A549 (cell line): ENCODE data around the gene USP22.

Experiments
- CHD2 ChIP-seq: fragments of 150-350 bp; IDR thresholded peaks from 2 replicates; pipeline ENCODE4 v1.6.1; 2014; ENCODE audit warnings: low read length; ENCODE audit not compliant: partially characterized antibody
- CHD4 ChIP-seq: fragments of 200-600 bp; sonication (generic); IDR thresholded peaks from 2 replicates; pipeline ENCODE4 v1.6.1; 2016; ENCODE audit warnings: antibody characterized with exemption, mild to moderate bottlenecking, borderline replicate concordance
- CTCF ChIP-seq: fragments of >200 bp; sonication (Bioruptor Twin); formaldehyde crosslinking; IDR thresholded peaks from 3 replicates; pipeline ENCODE4 v1.5.1; 2016
- E2F6 ChIP-seq: IDR thresholded peaks from 2 replicates; pipeline ENCODE4 v1.6.1; 2012; ENCODE audit warnings: low read depth, borderline replicate concordance
- EP300 ChIP-seq, 2 experiments: fragments of >200 bp; sonication (Bioruptor Twin); formaldehyde crosslinking; IDR thresholded peaks; 2 replicates in 1 of 2; 3 replicates in 1 of 2; pipeline ENCODE4 v1.6.1; 2016 to 2017
- JUN ChIP-seq, 2 experiments: fragments of >200 bp; sonication (Bioruptor Twin); formaldehyde crosslinking; IDR thresholded peaks; 2 replicates in 1 of 2; 3 replicates in 1 of 2; pipeline ENCODE4 v1.6.1; 2016 to 2017
- KDM5A ChIP-seq: fragments of 200-600 bp; sonication (generic); IDR thresholded peaks from 2 replicates; pipeline ENCODE4 v1.6.1; 2016; ENCODE audit warnings: antibody characterized with exemption, mild to moderate bottlenecking
- MYC ChIP-seq: IDR thresholded peaks from 2 replicates; pipeline ENCODE4 v1.6.1; 2012; ENCODE audit warnings: mild to moderate bottlenecking, inconsistent platforms, low read length, improper control_type of control experiment, borderline replicate concordance
- POLR2A ChIP-seq: IDR thresholded peaks from 2 replicates; pipeline ENCODE4 v1.6.1; 2012; ENCODE audit warnings: mild to moderate bottlenecking, low read length
- RCOR1 ChIP-seq: fragments of 150-350 bp; IDR thresholded peaks from 2 replicates; pipeline ENCODE4 v1.6.1; 2014; ENCODE audit warnings: antibody characterized with exemption, low read length, low read depth
- REST ChIP-seq: fragments of 200-600 bp; sonication (generic); IDR thresholded peaks from 2 replicates; pipeline ENCODE4 v1.6.1; 2016; ENCODE audit warnings: antibody characterized with exemption, mild to moderate bottlenecking, moderate library complexity
- ZFP36 ChIP-seq: fragments of 450-650 bp; IDR thresholded peaks from 2 replicates; pipeline ENCODE4 v1.6.1; 2014; ENCODE audit warnings: borderline replicate concordance; ENCODE audit not compliant: partially characterized antibody

GRCh38 chr17:20975566-20975965, 67.2 kb downstream of the USP22 start:
- no peak for TF ChIP-seq CTCF
- TF ChIP-seq EP300 (IDR thresholded peaks at IDR 0.05) = no peak
- no peak for TF ChIP-seq JUN (IDR thresholded peaks at IDR 0.05)
- TF ChIP-seq ZFP36 = no peak
- no peak for TF ChIP-seq KDM5A
- no peak for TF ChIP-seq CHD2
- TF ChIP-seq REST = no peak
- TF ChIP-seq E2F6 = no peak
- no peak for TF ChIP-seq MYC
- TF ChIP-seq RCOR1 = no peak
- TF ChIP-seq CHD4 = no peak
- TF ChIP-seq POLR2A = no peak
